Activated CD8-positive, alpha-beta T cell treated with anti-CD3 and anti-CD28 coated beads for 36 hours (primary cell): ENCODE data around the gene PDGFRA. TPM values are rescaled to one million over a fixed set of nuclear protein-coding genes. Genes with fewer than 3 reads are reported as not detected.

Experiments
- ATAC-seq: fragments of 200-7000 bp; cut with Tn5 transposase; one replicate; pipeline ENCODE4 v1.10.0; 2021; ENCODE audit warnings: mild to moderate bottlenecking, moderate library complexity
- CTCF ChIA-PET: fragments of 350-600 bp; sonication (Branson Sonifier 250); formaldehyde crosslinking; loops from one replicate; lab custom pipeline; 2021; ENCODE audit warnings: antibody characterized with exemption; lab: Charles Lee
- POLR2A ChIA-PET: fragments of 350-600 bp; sonication (Branson Sonifier 250); formaldehyde crosslinking; loops from one replicate; lab custom pipeline; 2021; ENCODE audit warnings: antibody characterized with exemption; lab: Charles Lee
- DNase-seq: peaks from one replicate; pipeline ENCODE4 v3.0.0-alpha.2; 2020
- H3K27ac Mint-ChIP-seq: one replicate; pipeline ENCODE4 v1.8.0; 2021; ENCODE audit warnings: mild to moderate bottlenecking, mixed read lengths
- H3K27me3 Mint-ChIP-seq: one replicate; pipeline ENCODE4 v1.8.0; 2021; ENCODE audit warnings: mixed read lengths
- H3K36me3 Mint-ChIP-seq: one replicate; pipeline ENCODE4 v1.8.0; 2021; ENCODE audit warnings: low read depth, mixed read lengths
- H3K4me1 Mint-ChIP-seq: one replicate; pipeline ENCODE4 v1.8.0; 2021; ENCODE audit warnings: low read depth, mixed read lengths
- H3K4me3 Mint-ChIP-seq: one replicate; pipeline ENCODE4 v1.8.0; 2021; ENCODE audit warnings: mild to moderate bottlenecking, moderate library complexity, mixed read lengths
- H3K9me3 Mint-ChIP-seq: one replicate; pipeline ENCODE4 v1.8.0; 2021; ENCODE audit warnings: mixed read lengths
- intact Hi-C: fragments of 100-400 bp; cut with micrococcal nuclease; formaldehyde crosslinking; loops from one replicate; pipeline ENCODE4 v1.10.0; 2022
- total RNA-seq, 2 experiments: library from RNA; stranded (reverse); gene quantifications; one replicate each; pipeline ENCODE4 v1.2.3, GENCODE V29; 2021
- TF ChIP-seq, protein P1 (sequence below): fragments of 200-600 bp; IDR thresholded peaks from one replicate; pipeline ENCODE4 v1.8.0; 2022; ENCODE audit warnings: antibody characterized with exemption, mild to moderate bottlenecking

Gene PDGFRA
- total RNA-seq, 2 experiments from 2014 or later = not detected

- TF ChIP-seq, protein P1, sequence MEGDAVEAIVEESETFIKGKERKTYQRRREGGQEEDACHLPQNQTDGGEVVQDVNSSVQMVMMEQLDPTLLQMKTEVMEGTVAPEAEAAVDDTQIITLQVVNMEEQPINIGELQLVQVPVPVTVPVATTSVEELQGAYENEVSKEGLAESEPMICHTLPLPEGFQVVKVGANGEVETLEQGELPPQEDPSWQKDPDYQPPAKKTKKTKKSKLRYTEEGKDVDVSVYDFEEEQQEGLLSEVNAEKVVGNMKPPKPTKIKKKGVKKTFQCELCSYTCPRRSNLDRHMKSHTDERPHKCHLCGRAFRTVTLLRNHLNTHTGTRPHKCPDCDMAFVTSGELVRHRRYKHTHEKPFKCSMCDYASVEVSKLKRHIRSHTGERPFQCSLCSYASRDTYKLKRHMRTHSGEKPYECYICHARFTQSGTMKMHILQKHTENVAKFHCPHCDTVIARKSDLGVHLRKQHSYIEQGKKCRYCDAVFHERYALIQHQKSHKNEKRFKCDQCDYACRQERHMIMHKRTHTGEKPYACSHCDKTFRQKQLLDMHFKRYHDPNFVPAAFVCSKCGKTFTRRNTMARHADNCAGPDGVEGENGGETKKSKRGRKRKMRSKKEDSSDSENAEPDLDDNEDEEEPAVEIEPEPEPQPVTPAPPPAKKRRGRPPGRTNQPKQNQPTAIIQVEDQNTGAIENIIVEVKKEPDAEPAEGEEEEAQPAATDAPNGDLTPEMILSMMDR = no peak
- ATAC-seq = no peak
- peaks cover 18% of the 10 kb centered on the region for H3K27me3 Mint-ChIP-seq
- no peaks in the 10 kb centered on the region for H3K36me3 Mint-ChIP-seq
- H3K9me3 Mint-ChIP-seq = no peaks in the 10 kb centered on the region
- H3K4me3 Mint-ChIP-seq = no peak overlapping the region
- H3K4me1 Mint-ChIP-seq = no peaks in the 10 kb centered on the region
- POLR2A ChIA-PET = no interaction called here
- CTCF ChIA-PET = no interaction called here
- intact Hi-C loops = no loop called here
- no peak overlapping the region for H3K27ac Mint-ChIP-seq
- DNase-seq = no peak
These were observed 43.0 kb downstream of the PDGFRA start for GRCh38 chr4:54272051-54272450.

GRCh38 chr4:54274264-54274663 lies 45.2 kb downstream of the PDGFRA start:
- ATAC-seq (no peak), DNase-seq (no peak)
- no peaks in the 10 kb centered on the region for H3K36me3 Mint-ChIP-seq
- TF ChIP-seq, protein P1 = no peak
- H3K4me3 Mint-ChIP-seq = no peak overlapping the region
- intact Hi-C loops = no loop called here
- H3K4me1 Mint-ChIP-seq = no peaks in the 10 kb centered on the region
- POLR2A ChIA-PET = no interaction called here
- CTCF ChIA-PET = no interaction called here
- H3K27ac Mint-ChIP-seq = no peak overlapping the region
- H3K27me3 Mint-ChIP-seq = peaks cover 20% of the 10 kb centered on the region
- no peaks in the 10 kb centered on the region for H3K9me3 Mint-ChIP-seq

DNA sequence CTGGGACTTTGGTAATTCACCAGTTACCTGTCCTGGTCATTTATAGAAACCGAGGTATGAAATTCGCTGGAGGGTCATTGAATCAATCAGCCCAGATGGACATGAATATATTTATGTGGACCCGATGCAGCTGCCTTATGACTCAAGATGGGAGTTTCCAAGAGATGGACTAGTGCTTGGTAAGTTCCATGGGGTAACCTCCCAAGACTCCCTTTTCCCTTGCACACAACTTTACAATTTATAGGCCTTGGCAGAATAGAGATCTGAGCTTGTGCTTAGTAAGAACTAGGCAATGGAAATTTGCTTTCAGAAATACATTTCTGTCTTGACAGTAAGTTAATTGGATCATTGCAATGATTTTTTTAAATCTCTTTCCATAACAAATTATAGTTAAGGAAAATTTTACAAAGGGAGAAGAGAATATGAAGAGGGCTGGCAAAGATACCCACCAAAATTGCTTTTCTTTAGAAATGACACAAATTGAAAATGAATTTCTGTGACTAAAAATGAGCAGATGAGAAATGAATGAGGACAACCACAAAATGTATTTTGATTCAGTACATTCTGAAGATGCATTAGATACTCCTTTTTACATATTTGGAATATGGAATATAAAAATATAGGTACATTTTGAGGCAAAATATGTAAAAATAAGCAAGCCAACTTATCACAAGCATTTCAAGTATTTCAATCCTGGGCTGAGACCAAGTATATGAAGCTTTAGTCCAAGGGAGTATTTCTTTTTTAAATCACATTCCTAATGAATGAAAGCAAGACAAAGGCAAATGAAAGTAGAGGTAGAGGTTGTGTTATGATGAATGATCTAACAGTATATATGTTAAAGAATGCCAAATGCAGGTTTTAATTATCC lies 45.9 kb downstream of the PDGFRA start:
- H3K27me3 Mint-ChIP-seq = peaks cover 19% of the 10 kb centered on the region
- POLR2A ChIA-PET = no interaction called here
- H3K36me3 Mint-ChIP-seq = no peaks in the 10 kb centered on the region
- intact Hi-C loops = no loop called here
- no peaks in the 10 kb centered on the region for H3K9me3 Mint-ChIP-seq
- no peak overlapping the region for H3K4me3 Mint-ChIP-seq
- TF ChIP-seq, protein P1 = no peak
- H3K27ac Mint-ChIP-seq = no peak overlapping the region
- ATAC-seq (no peak), DNase-seq (no peak)
- CTCF ChIA-PET = no interaction called here
- no peaks in the 10 kb centered on the region for H3K4me1 Mint-ChIP-seq

GRCh38 chr4:54276641-54277430 lies 47.7 kb downstream of the PDGFRA start:
- H3K27me3 Mint-ChIP-seq = peaks cover 20% of the 10 kb centered on the region
- H3K4me1 Mint-ChIP-seq = no peaks in the 10 kb centered on the region
- DNase-seq = no peak
- no peak overlapping the region for H3K4me3 Mint-ChIP-seq
- TF ChIP-seq, protein P1 = no peak
- H3K27ac Mint-ChIP-seq = no peak overlapping the region
- no peaks in the 10 kb centered on the region for H3K36me3 Mint-ChIP-seq
- no peaks in the 10 kb centered on the region for H3K9me3 Mint-ChIP-seq
- ChIA-PET POLR2A (interaction anchor here (1.1 kb wide), 1 partner anchor 9 kb away, joined by 3 read pairs; no protein-coding TSS in a partner anchor), CTCF (interaction anchor here (0.8 to 2.8 kb wide), 4 partner anchors 11 to 42 kb away, joined by 3 to 11 read pairs (median 3); no protein-coding TSS in a partner anchor)
- ATAC-seq = no peak
- intact Hi-C loops = no loop called here
